Heart right ventricle (tissue), 16 donors: ENCODE measurements around the gene KCNQ5. TPM values are rescaled to one million over a fixed set of nuclear protein-coding genes. Genes with fewer than 3 reads are reported as not detected.
A peak's percentile ranks its signal among the peaks of the same experiment; 100 is the strongest.
"Not testable (repeated sequence)": the region's sequence is repeated elsewhere in the genome, so short reads cannot be mapped to it uniquely, and the experiment has no call there.

Experiments used
- ATAC-seq, 8 donors: fragments of 200-7000 bp; cut with Tn5 transposase; one replicate each; pipeline ENCODE4 v1.9.1; 2020; ENCODE audit warnings: mild to moderate bottlenecking in 8 of 8, moderate library complexity in 8 of 8, moderate number of reproducible peaks in 1 of 8
- DNase-seq, 2 donors: peaks; one replicate each; pipeline ENCODE4 v3.0.0-alpha.2; 2020
- H3K27ac ChIP-seq, 10 donors: fragments of 200-600 bp; sonication (generic) in 2 of 10; one replicate each; pipeline versions ENCODE4 v1.5.0 to v1.8.0; 2020 to 2022; ENCODE audit warnings: mild to moderate bottlenecking in 3 of 10
- H3K27me3 ChIP-seq, 7 donors: fragments of 200-600 bp; one replicate each; pipeline ENCODE4 v1.8.0; 2021 to 2022; ENCODE audit warnings: mild to moderate bottlenecking in 2 of 7
- H3K36me3 ChIP-seq, 9 donors: fragments of 200-600 bp; sonication (generic) in 1 of 9; one replicate each; pipeline versions ENCODE4 v1.5.0 to v1.8.0; 2020 to 2022; ENCODE audit warnings: mild to moderate bottlenecking in 2 of 9
- H3K4me1 ChIP-seq, 9 donors: fragments of 200-600 bp; sonication (generic) in 1 of 9; one replicate each; pipeline versions ENCODE4 v1.5.0 to v1.8.0; 2020 to 2022; ENCODE audit warnings: mild to moderate bottlenecking in 4 of 9
- H3K4me3 ChIP-seq, 10 donors: fragments of 200-600 bp; sonication (generic) in 2 of 10; one replicate each; pipeline versions ENCODE4 v1.5.0 to v1.8.0; 2020 to 2022; ENCODE audit warnings: mild to moderate bottlenecking in 7 of 10, moderate library complexity in 2 of 10
- H3K9me3 ChIP-seq, 11 donors: fragments of 200-600 bp in 10 of 11; sonication (generic) in 2 of 11; one replicate each; pipeline versions ENCODE4 v1.5.0 to v1.8.0; 2013 to 2022; ENCODE audit warnings: mild to moderate bottlenecking in 2 of 11, control low read depth in 1 of 11, moderate library complexity in 1 of 11
- CTCF ChIP-seq, 9 donors: fragments of 200-600 bp; sonication (generic) in 2 of 9; IDR thresholded peaks; one replicate each; pipeline versions ENCODE4 v1.5.0 to v1.8.0; 2021 to 2022; ENCODE audit warnings: antibody characterized with exemption in 9 of 9, mild to moderate bottlenecking in 5 of 9, moderate library complexity in 1 of 9
- WGBS, 2 donors: extraction: QIAGEN DNeasy Blood & Tissue Kit; methylation state at CpG; one replicate each; pipeline ENCODE4 v1.1.7; 2013; ENCODE audit warnings: inconsistent platforms in 1 of 2; 5-methylcytosine and 5-hydroxymethylcytosine counted together
- intact Hi-C, 10 donors: fragments of 100-400 bp; cut with DNase I; formaldehyde crosslinking; loops; one replicate each; pipeline versions ENCODE4 v1.11.1 to v1.14.2; 2022
- polyA plus RNA-seq, 2 donors: library from polyadenylated mRNA; stranded (reverse); fragments of 200-250 nt; gene quantifications; one replicate each; pipeline ENCODE4 v1.2.3, GENCODE V29; 2013
- total RNA-seq, 10 donors: library from RNA; stranded (reverse); fragmentation: NEBNext Ultra II Directional in 3 of 10; extraction: Animal tissue kit (Norgen Biotek cat#: 25700) in 3 of 10; gene quantifications; one replicate each; pipeline versions ENCODE4 v1.2.1 to v1.2.4, GENCODE V29; 2021 to 2023
- donor health status: Arrhythmogenic right ventricular cardiomyopathy.
- donor health status: ischemic (EF 13 %, LVEDD 7.1; RV severe dilation, severe dysfunction).
- donor health status: healthy with polysubstance abuse.
- donor health status: DM: no; HTN: yes; CAD: no.
- donor health status: DM: no; HTN: no; CAD: no.
- donor health status: ischemic (EF 25% LVEDD 6.9; RV normal size, moderate dysfunction).
- donor health status: ischemic (EF 25% LVEDD 5.7; RV mildly dilated, moderate dysfunction).
- donor health status: healthy.
- donor health status: DM: yes; HTN: yes; CAD: no.
- donor health status: Ischemic cardiomyopathy.
- donor health status: ischemic (EF 35%, LVEDD 5.7; RV mildly dilated, moderate dysfunction).
- donor health status: nonischemic (EF 11% LVEDD 7.7; RV severe dilation, severe dysfunction).
- donor health status: DM: yes; HTN: yes; CAD: no.
- donor health status: PGD.
- donor health status: ischemic (EF 29% LVEDD 5.4; RV normal size, mild dysfunction).
- donor health status: nonischemic (EF 23%, LVEDD 6.1; RV moderate dilation, normal function).

KCNQ5 gene
- total and polyA plus RNA-seq, 12 donors: under 0.01 to 0.15 (median 0.12) TPM; not detected in 9

GRCh38 chr6:73233048-73233447 lies 611.2 kb downstream of the KCNQ5 start:
- no peak for ATAC-seq
- DNase-seq: no peak
- TF ChIP-seq CTCF (IDR thresholded peaks at IDR 0.05): no peak
- WGBS, 2 donors: 84 to 87% methylated on average over 6 of the region's 6 CpGs
- no peaks in the 10 kb centered on the region for H3K27me3 ChIP-seq
- no peak overlapping the region for H3K27ac ChIP-seq
- H3K4me1 ChIP-seq: no peaks in the 10 kb centered on the region
- no peaks in the 10 kb centered on the region for H3K9me3 ChIP-seq
- no peaks in the 10 kb centered on the region for H3K36me3 ChIP-seq
- H3K4me3 ChIP-seq: no peak overlapping the region
- intact Hi-C loops: no loop called here

- DNase-seq, H3K9me3 ChIP-seq, H3K36me3 ChIP-seq, H3K27ac ChIP-seq, H3K4me1 ChIP-seq, H3K27me3 ChIP-seq, intact Hi-C loops, ATAC-seq, H3K4me3 ChIP-seq: not testable (repeated sequence)
- WGBS, 2 donors: 20 to 25% methylated on average over 3 of the region's 3 CpGs
These were observed 612.1 kb downstream of the KCNQ5 start for GRCh38 chr6:73233971-73234370.

GRCh38 chr6:73234733-73235132 lies 612.9 kb downstream of the KCNQ5 start:
- Histone ChIP-seq H3K27ac (no peak overlapping the region), H3K4me3 (no peak overlapping the region), H3K9me3 (no peaks in the 10 kb centered on the region), H3K27me3 (no peaks in the 10 kb centered on the region), H3K4me1 (no peaks in the 10 kb centered on the region), H3K36me3 (no peaks in the 10 kb centered on the region)
- 83 to 89% methylated on average over 1 of the region's 1 CpG for WGBS, 2 donors
- no peak for TF ChIP-seq CTCF (IDR thresholded peaks at IDR 0.05)
- no peak for DNase-seq
- ATAC-seq: no peak
- intact Hi-C loops: no loop called here

GRCh38 chr6:73236144-73236750 lies 614.4 kb downstream of the KCNQ5 start:
- Histone ChIP-seq H3K27me3 (no peaks in the 10 kb centered on the region), H3K4me3 (no peak overlapping the region), H3K4me1 (peaks cover 0 to 5% (median 0%) of the 10 kb centered on the region in 9 donors), H3K9me3 (no peaks in the 10 kb centered on the region), H3K36me3 (no peaks in the 10 kb centered on the region), H3K27ac (no peak overlapping the region)
- ATAC-seq (no peak), DNase-seq (no peak)
- TF ChIP-seq CTCF (IDR thresholded peaks at IDR 0.05): no peak
- WGBS, 2 donors: 89 to 93% methylated on average over 5 of the region's 5 CpGs
- intact Hi-C loops: no loop called here

- Histone ChIP-seq H3K4me1 (peaks cover 0 to 5% (median 0%) of the 10 kb centered on the region in 9 donors), H3K36me3 (no peaks in the 10 kb centered on the region), H3K27ac (no peak overlapping the region), H3K27me3 (peaks cover 0 to 10% (median 4%) of the 10 kb centered on the region in 7 donors), H3K9me3 (no peaks in the 10 kb centered on the region), H3K4me3 (no peak overlapping the region)
- no peak for TF ChIP-seq CTCF (IDR thresholded peaks at IDR 0.05)
- ATAC-seq (peak in 1 of 8 donors; percentile 50), DNase-seq (no peak)
- intact Hi-C loops: no loop called here
- 31 to 54% methylated on average over 4 of the region's 4 CpGs for WGBS, 2 donors
These were observed 618.9 kb downstream of the KCNQ5 start for GRCh38 chr6:73240730-73241129.
